Neural progenitor cell (in vitro differentiated cells): ENCODE data around the gene RPL3. TPM values are rescaled to one million over a fixed set of nuclear protein-coding genes. Genes with fewer than 3 reads are reported as not detected.

Experiments
- DNase-seq: peaks from one replicate; pipeline ENCODE4 v3.0.0-alpha.2; 2016; ENCODE audit warnings: low spot score
- H2AFZ ChIP-seq: fragments of 200-600 bp; sonication (generic); replicated peaks from 2 replicates; pipeline ENCODE4 v1.6.1; 2016; ENCODE audit warnings: antibody characterized with exemption
- H3F3A ChIP-seq: fragments of 200-600 bp; sonication (generic); 2 replicates; pipeline ENCODE4 v1.6.1; 2016; ENCODE audit warnings: antibody characterized with exemption, low read depth
- H3K27ac ChIP-seq: fragments of 200-600 bp; sonication (generic); 2 replicates; pipeline ENCODE4 v1.5.1; 2016; ENCODE audit warnings: mild to moderate bottlenecking
- H3K27me3 ChIP-seq: fragments of 200-600 bp; sonication (generic); 2 replicates; pipeline ENCODE4 v1.6.1; 2016; ENCODE audit warnings: mild to moderate bottlenecking, moderate library complexity
- H3K36me3 ChIP-seq: fragments of 200-600 bp; sonication (generic); 2 replicates; pipeline ENCODE4 v1.5.1; 2016
- H3K4me1 ChIP-seq: fragments of 200-600 bp; sonication (generic); 2 replicates; pipeline ENCODE4 v1.6.1; 2016; ENCODE audit warnings: mixed run types
- H3K4me2 ChIP-seq: fragments of 200-600 bp; sonication (generic); 2 replicates; pipeline ENCODE4 v1.6.1; 2016
- H3K4me3 ChIP-seq: fragments of 200-600 bp; sonication (generic); 2 replicates; pipeline ENCODE4 v1.5.1; 2016
- H3K79me2 ChIP-seq: fragments of 200-600 bp; sonication (generic); 2 replicates; pipeline ENCODE4 v1.6.1; 2016; ENCODE audit warnings: low read depth
- H3K9ac ChIP-seq: fragments of 200-600 bp; sonication (generic); 2 replicates; pipeline ENCODE4 v1.6.1; 2016
- H3K9me3 ChIP-seq: fragments of 200-600 bp; sonication (generic); 2 replicates; pipeline ENCODE4 v1.5.1; 2016; ENCODE audit warnings: low read depth
- H4K20me1 ChIP-seq: fragments of 200-600 bp; sonication (generic); 2 replicates; pipeline ENCODE4 v1.6.1; 2016; ENCODE audit warnings: low read depth
- H3K27ac Mint-ChIP-seq: 3 replicates; pipeline ENCODE4 v1.8.0; 2021; ENCODE audit warnings: mixed read lengths
- H3K27me3 Mint-ChIP-seq: 2 replicates; pipeline ENCODE4 v1.8.0; 2022; ENCODE audit warnings: low read depth, mild to moderate bottlenecking, inconsistent platforms, moderate library complexity, mixed read lengths; ENCODE audit not compliant: insufficient read depth
- H3K36me3 Mint-ChIP-seq: 3 replicates; pipeline ENCODE4 v1.8.0; 2021; ENCODE audit warnings: mixed read lengths
- H3K4me1 Mint-ChIP-seq: 3 replicates; pipeline ENCODE4 v1.8.0; 2021; ENCODE audit warnings: mixed read lengths
- H3K4me3 Mint-ChIP-seq: 3 replicates; pipeline ENCODE4 v1.8.0; 2021; ENCODE audit warnings: mild to moderate bottlenecking, moderate library complexity, mixed read lengths
- H3K9me3 Mint-ChIP-seq: 3 replicates; pipeline ENCODE4 v1.8.0; 2020; ENCODE audit warnings: mixed read lengths
- CTCF ChIP-seq: fragments of 200-600 bp; sonication (generic); IDR thresholded peaks from 2 replicates; pipeline ENCODE4 v1.5.1; 2017; ENCODE audit warnings: antibody characterized with exemption, mild to moderate bottlenecking
- EZH2 ChIP-seq: fragments of 200-600 bp; sonication (generic); IDR thresholded peaks from 2 replicates; pipeline ENCODE4 v1.6.1; 2017; ENCODE audit warnings: antibody characterized with exemption, mild to moderate bottlenecking, moderate library complexity
- EZH2phosphoT487 ChIP-seq: fragments of 200-600 bp; sonication (generic); IDR thresholded peaks from 2 replicates; pipeline ENCODE4 v1.6.1; 2017; ENCODE audit warnings: antibody characterized with exemption
- total RNA-seq: library from RNA; depleted of rRNA; stranded (reverse); fragments of >200 nt; gene quantifications from 2 replicates; pipeline ENCODE4 v1.2.3, GENCODE V29; 2015; ENCODE audit warnings: low replicate concordance

The RPL3 gene
- total RNA-seq, 1 donor from 2014 or later: 3,021 TPM

GRCh38 chr22:39291523-39291922, 27.9 kb downstream of the RPL3 start:
- H3K4me2 ChIP-seq: no peak overlapping the region
- H3K9ac ChIP-seq: no peak overlapping the region
- H3K4me1 ChIP-seq: peaks cover 7% of the 10 kb centered on the region
- H2AFZ ChIP-seq: no peak overlapping the region
- no peaks in the 10 kb centered on the region for H4K20me1 ChIP-seq
- no peaks in the 10 kb centered on the region for H3K79me2 ChIP-seq
- Mint-ChIP-seq H3K4me3 (no peak overlapping the region), H3K4me1 (peaks cover 40% of the 10 kb centered on the region), H3K9me3 (no peaks in the 10 kb centered on the region), H3K27ac (no peak overlapping the region), H3K36me3 (no peaks in the 10 kb centered on the region), H3K27me3 (peaks cover 3% of the 10 kb centered on the region)
- peaks cover 20% of the 10 kb centered on the region for H3F3A ChIP-seq
- H3K27me3 ChIP-seq: no peaks in the 10 kb centered on the region
- H3K4me3 ChIP-seq: no peak overlapping the region
- no peak overlapping the region for H3K27ac ChIP-seq
- H3K36me3 ChIP-seq: no peaks in the 10 kb centered on the region
- no peak for TF ChIP-seq EZH2phosphoT487
- TF ChIP-seq EZH2: no peak
- TF ChIP-seq CTCF: peak; percentile 14
- no peaks in the 10 kb centered on the region for H3K9me3 ChIP-seq
- no peak for DNase-seq

GRCh38 chr22:39290724-39291161, 28.7 kb downstream of the RPL3 start:
- Histone ChIP-seq H3K4me3 (no peak overlapping the region), H2AFZ (no peak overlapping the region), H3K79me2 (no peaks in the 10 kb centered on the region), H4K20me1 (no peaks in the 10 kb centered on the region), H3K27me3 (no peaks in the 10 kb centered on the region), H3K36me3 (no peaks in the 10 kb centered on the region), H3K27ac (no peak overlapping the region), H3K9me3 (no peaks in the 10 kb centered on the region), H3K4me1 (peaks cover 7% of the 10 kb centered on the region), H3F3A (peaks cover 20% of the 10 kb centered on the region), H3K9ac (no peak overlapping the region), H3K4me2 (no peak overlapping the region)
- Mint-ChIP-seq H3K27ac (no peak overlapping the region), H3K4me3 (no peak overlapping the region), H3K36me3 (no peaks in the 10 kb centered on the region), H3K4me1 (peaks cover 36% of the 10 kb centered on the region), H3K27me3 (peaks cover 1% of the 10 kb centered on the region), H3K9me3 (no peaks in the 10 kb centered on the region)
- TF ChIP-seq EZH2 (no peak), CTCF (no peak), EZH2phosphoT487 (no peak)
- DNase-seq: no peak

GRCh38 chr22:39289975-39290720, 29.3 kb downstream of the RPL3 start:
- TF ChIP-seq CTCF: no peak
- no peak for TF ChIP-seq EZH2
- no peak for TF ChIP-seq EZH2phosphoT487
- Mint-ChIP-seq H3K36me3 (no peaks in the 10 kb centered on the region), H3K4me1 (peaks cover 36% of the 10 kb centered on the region), H3K27ac (no peak overlapping the region), H3K4me3 (no peak overlapping the region), H3K27me3 (peaks cover 5% of the 10 kb centered on the region), H3K9me3 (no peaks in the 10 kb centered on the region)
- Histone ChIP-seq H3K9me3 (no peaks in the 10 kb centered on the region), H2AFZ (no peak overlapping the region), H3K27me3 (no peaks in the 10 kb centered on the region), H3F3A (peaks cover 20% of the 10 kb centered on the region), H3K9ac (no peak overlapping the region), H3K79me2 (no peaks in the 10 kb centered on the region), H4K20me1 (no peaks in the 10 kb centered on the region), H3K4me1 (peaks cover 7% of the 10 kb centered on the region), H3K4me2 (no peak overlapping the region), H3K36me3 (no peaks in the 10 kb centered on the region), H3K27ac (no peak overlapping the region), H3K4me3 (no peak overlapping the region)
- DNase-seq: no peak
